ENCODE measurements around the gene THAP7. TPM values are rescaled to one million over a fixed set of nuclear protein-coding genes. Genes with fewer than 3 reads are reported as not detected.
A peak's percentile ranks its signal among the peaks of the same experiment; 100 is the strongest.

The THAP7 gene
- total RNA-seq, 1 donor: 21.8 TPM

GRCh38 chr22:20998411-20999336 lies 3.2 kb downstream of the THAP7 start:
- TF ChIP-seq CTCF (IDR thresholded peaks at IDR 0.05; ENCODE audit: insufficient read depth, low read length): no peak
- no peak overlapping the region for H3K4me3 ChIP-seq (ENCODE audit: low read depth, low read length)
- DNase-seq (ENCODE audit: low read depth): peak; percentile 19

- H3K4me3 ChIP-seq (ENCODE audit: low read depth, low read length): no peak overlapping the region
- no peak for DNase-seq (ENCODE audit: low read depth)
- no peak for TF ChIP-seq CTCF (IDR thresholded peaks at IDR 0.05; ENCODE audit: insufficient read depth, low read length)
Observed at GRCh38 chr22:20997536-20998257, 4.2 kb downstream of the THAP7 start.

- no peak for DNase-seq (ENCODE audit: low read depth)
- H3K4me3 ChIP-seq (ENCODE audit: low read depth, low read length): no peak overlapping the region
- TF ChIP-seq CTCF (IDR thresholded peaks at IDR 0.05; ENCODE audit: insufficient read depth, low read length): no peak
Observed at GRCh38 chr22:20996598-20997535, 5.1 kb downstream of the THAP7 start.

GRCh38 chr22:20996031-20996410 lies 5.9 kb downstream of the THAP7 start:
- H3K4me3 ChIP-seq (ENCODE audit: low read depth, low read length): no peak overlapping the region
- no peak for TF ChIP-seq CTCF (IDR thresholded peaks at IDR 0.05; ENCODE audit: insufficient read depth, low read length)
- no peak for DNase-seq (ENCODE audit: low read depth)

- no peak for DNase-seq (ENCODE audit: low read depth)
- TF ChIP-seq CTCF (IDR thresholded peaks at IDR 0.05; ENCODE audit: insufficient read depth, low read length): no peak
- H3K4me3 ChIP-seq (ENCODE audit: low read depth, low read length): no peak overlapping the region
Observed at GRCh38 chr22:20995329-20996030, 6.4 kb downstream of the THAP7 start.

GRCh38 chr22:20994902-20995241 lies 7.0 kb downstream of the THAP7 start:
- no peak for DNase-seq (ENCODE audit: low read depth)
- H3K4me3 ChIP-seq (ENCODE audit: low read depth, low read length): no peak overlapping the region
- TF ChIP-seq CTCF (IDR thresholded peaks at IDR 0.05; ENCODE audit: insufficient read depth, low read length): no peak

All from fibroblast of the aortic adventitia (primary cell).